D721Med (cell line): Measurements from ENCODE around the gene ASIC2.

Experiments
- DNase-seq: peaks from one replicate; pipeline ENCODE4 v3.0.0; 2011; ENCODE audit warnings: low spot score; ENCODE audit not compliant: insufficient read length
- FAIRE-seq: peaks from 2 replicates; lab custom pipeline; 2011; peaks lifted over from hg19 to GRCh38; lab: Jason Lieb, UNC
- CTCF ChIP-seq: IDR thresholded peaks from 2 replicates; pipeline ENCODE4 v1.5.1; 2012; ENCODE audit warnings: mild to moderate bottlenecking, control low read depth; ENCODE audit not compliant: insufficient read depth; ENCODE audit errors: missing control alignments

ASIC2 gene

GRCh38 chr17:33292981-33293867 is at the start of gene ASIC2:
Gene ASIC2 (minus strand): TSS chr17:33293295.
- no peak for FAIRE-seq
- no peak for TF ChIP-seq CTCF
- no peak for DNase-seq

GRCh38 chr17:33342025-33342424 is 48.9 kb upstream of the ASIC2 start:
- TF ChIP-seq CTCF: no peak
- FAIRE-seq: no peak
- no peak for DNase-seq

GRCh38 chr17:33338242-33338641 is 45.1 kb upstream of the ASIC2 start:
- no peak for FAIRE-seq
- TF ChIP-seq CTCF: no peak

GRCh38 chr17:33335491-33336173 is 42.5 kb upstream of the ASIC2 start:
- no peak for DNase-seq
- TF ChIP-seq CTCF: no peak
- FAIRE-seq: no peak

More at GRCh38 chr17:33338242-33338641, 45.1 kb upstream of the ASIC2 start:
- DNase-seq: no peak

- DNase-seq (no peak), FAIRE-seq (no peak)
- TF ChIP-seq CTCF: no peak
Observed at GRCh38 chr17:33334703-33335102, 41.6 kb upstream of the ASIC2 start.

- TF ChIP-seq CTCF: no peak
- FAIRE-seq: no peak
- DNase-seq: no peak
Observed at GRCh38 chr17:33330877-33331276, 37.8 kb upstream of the ASIC2 start.
